Heart left ventricle (tissue), 16 donors: ENCODE data around the gene BCL6. TPM values are rescaled to one million over a fixed set of nuclear protein-coding genes. Genes with fewer than 3 reads are reported as not detected.

ENCODE experiments used
- ATAC-seq, 4 donors: fragments of 200-7000 bp; cut with Tn5 transposase; one replicate each; pipeline ENCODE4 v1.9.1; 2020 to 2022; ENCODE audit warnings: moderate library complexity in 4 of 4, mild to moderate bottlenecking in 3 of 4, moderate number of reproducible peaks in 1 of 4
- DNase-seq, 5 donors: peaks; one replicate each; pipeline ENCODE4 v3.0.0-alpha.2; 2020
- H3K27ac ChIP-seq, 12 donors: fragments of 200-600 bp; sonication (generic) in 4 of 12; one replicate each; pipeline versions ENCODE4 v1.5.0 to v1.8.0; 2016 to 2022; ENCODE audit warnings: mild to moderate bottlenecking in 2 of 12
- H3K27me3 ChIP-seq, 9 donors: fragments of 200-600 bp; sonication (generic) in 2 of 9; one replicate each; pipeline versions ENCODE4 v1.5.1 to v1.8.0; 2016 to 2022; ENCODE audit warnings: mild to moderate bottlenecking in 3 of 9
- H3K36me3 ChIP-seq, 9 donors: fragments of 200-600 bp; sonication (generic) in 2 of 9; one replicate each; pipeline versions ENCODE4 v1.5.0 to v1.8.0; 2018 to 2022; ENCODE audit warnings: mild to moderate bottlenecking in 2 of 9
- H3K4me1 ChIP-seq, 12 donors: fragments of 200-600 bp; sonication (generic) in 4 of 12; one replicate each; pipeline versions ENCODE4 v1.5.0 to v1.8.0; 2016 to 2022; ENCODE audit warnings: mild to moderate bottlenecking in 3 of 12
- H3K4me3 ChIP-seq, 12 donors: fragments of 200-600 bp; sonication (generic) in 4 of 12; one replicate each; pipeline versions ENCODE4 v1.5.0 to v1.8.0; 2017 to 2022; ENCODE audit warnings: mild to moderate bottlenecking in 9 of 12, moderate library complexity in 4 of 12
- H3K9me3 ChIP-seq, 12 donors: fragments of 200-600 bp; sonication (generic) in 4 of 12; one replicate each; pipeline versions ENCODE4 v1.5.0 to v1.8.0; 2016 to 2022; ENCODE audit warnings: mild to moderate bottlenecking in 1 of 12
- POLR2A ChIP-seq, 2 donors: fragments of 450-650 bp; IDR thresholded peaks; one replicate each; pipeline ENCODE4 v1.6.1; 2017; ENCODE audit warnings: antibody characterized with exemption in 2 of 2, mild to moderate bottlenecking in 2 of 2, moderate library complexity in 2 of 2
- WGBS, 4 donors: extraction: QIAGEN DNeasy Blood & Tissue Kit in 2 of 4; methylation state at CpG; one replicate each; pipeline versions ENCODE4 v1.1.5 to v1.1.7; 2013 to 2018; 5-methylcytosine and 5-hydroxymethylcytosine counted together
- intact Hi-C, 10 donors: fragments of 100-400 bp; cut with DNase I; formaldehyde crosslinking; loops; one replicate each; pipeline versions ENCODE4 v1.11.1 to v1.14.2; 2022
- polyA plus RNA-seq, 2 donors: library from polyadenylated mRNA; stranded (reverse); fragments of 200-250 nt; gene quantifications; one replicate each; pipeline ENCODE4 v1.2.3, GENCODE V29; 2013
- total RNA-seq, 9 donors: library from RNA; depleted of rRNA in 2 of 9; stranded (reverse); fragments of >200 nt in 2 of 9; fragmentation: NEBNext Ultra II Directional in 3 of 9; extraction: Animal tissue kit (Norgen Biotek cat#: 25700) in 3 of 9; gene quantifications; one replicate each; pipeline versions ENCODE4 v1.1.0 to v1.2.4, GENCODE V29; 2016 to 2023
- TF ChIP-seq, protein P1 (sequence below), 12 donors: fragments of 200-600 bp; sonication (generic) in 4 of 12; IDR thresholded peaks; one replicate each; pipeline versions ENCODE4 v1.5.0 to v1.8.0; 2018 to 2022; ENCODE audit warnings: antibody characterized with exemption in 12 of 12, mild to moderate bottlenecking in 5 of 12
- donor health status: ischemic (EF 13 %, LVEDD 7.1; RV severe dilation, severe dysfunction).
- donor health status: healthy with polysubstance abuse.
- donor health status: DM: no; HTN: yes; CAD: no.
- donor health status: DM: no; HTN: no; CAD: no.
- donor health status: ischemic (EF 25% LVEDD 6.9; RV normal size, moderate dysfunction).
- donor health status: ischemic (EF 25% LVEDD 5.7; RV mildly dilated, moderate dysfunction).
- donor health status: healthy.
- donor health status: DM: yes; HTN: yes; CAD: no.
- donor health status: ischemic (EF 35%, LVEDD 5.7; RV mildly dilated, moderate dysfunction).
- donor health status: nonischemic (EF 11% LVEDD 7.7; RV severe dilation, severe dysfunction).
- donor health status: DM: yes; HTN: yes; CAD: no.
- donor health status: PGD.
- donor health status: ischemic (EF 29% LVEDD 5.4; RV normal size, mild dysfunction).
- donor health status: nonischemic (EF 23%, LVEDD 6.1; RV moderate dilation, normal function).

Gene BCL6
- total and polyA plus RNA-seq, 11 donors = 29.3 to 109 (median 45.7) TPM

- peak overlapping the region; percentile 20 to 99 (median 88) for H3K27ac ChIP-seq
- TF ChIP-seq, protein P1, sequence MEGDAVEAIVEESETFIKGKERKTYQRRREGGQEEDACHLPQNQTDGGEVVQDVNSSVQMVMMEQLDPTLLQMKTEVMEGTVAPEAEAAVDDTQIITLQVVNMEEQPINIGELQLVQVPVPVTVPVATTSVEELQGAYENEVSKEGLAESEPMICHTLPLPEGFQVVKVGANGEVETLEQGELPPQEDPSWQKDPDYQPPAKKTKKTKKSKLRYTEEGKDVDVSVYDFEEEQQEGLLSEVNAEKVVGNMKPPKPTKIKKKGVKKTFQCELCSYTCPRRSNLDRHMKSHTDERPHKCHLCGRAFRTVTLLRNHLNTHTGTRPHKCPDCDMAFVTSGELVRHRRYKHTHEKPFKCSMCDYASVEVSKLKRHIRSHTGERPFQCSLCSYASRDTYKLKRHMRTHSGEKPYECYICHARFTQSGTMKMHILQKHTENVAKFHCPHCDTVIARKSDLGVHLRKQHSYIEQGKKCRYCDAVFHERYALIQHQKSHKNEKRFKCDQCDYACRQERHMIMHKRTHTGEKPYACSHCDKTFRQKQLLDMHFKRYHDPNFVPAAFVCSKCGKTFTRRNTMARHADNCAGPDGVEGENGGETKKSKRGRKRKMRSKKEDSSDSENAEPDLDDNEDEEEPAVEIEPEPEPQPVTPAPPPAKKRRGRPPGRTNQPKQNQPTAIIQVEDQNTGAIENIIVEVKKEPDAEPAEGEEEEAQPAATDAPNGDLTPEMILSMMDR (IDR thresholded peaks at IDR 0.05) = no peak
- peak in 1 of 2 donors; percentile 23 for TF ChIP-seq POLR2A (IDR thresholded peaks at IDR 0.05)
- peaks cover 0 to 29% (median 6%) of the 10 kb centered on the region in 12 donors for H3K4me1 ChIP-seq
- ATAC-seq = peak in 3 of 4 donors; percentile 22 to 42 (median 33)
- H3K36me3 ChIP-seq = no peaks in the 10 kb centered on the region
- 21 to 43% (median 30%) methylated on average over 14 of the region's 14 CpGs for WGBS, 4 donors
- no peaks in the 10 kb centered on the region for H3K9me3 ChIP-seq
- peak in 3 of 5 donors; percentile 33 to 51 (median 42) for DNase-seq
- H3K27me3 ChIP-seq = no peaks in the 10 kb centered on the region
- intact Hi-C loops = loop anchor here in 3 of 10 donors (10.0 kb wide), 2 partner anchors 195 to 295 kb away; no protein-coding TSS in a partner anchor
- peak overlapping the region in 9 of 12 donors; percentile 16 to 49 (median 36) for H3K4me3 ChIP-seq
Measured at GRCh38 chr3:187750006-187750512, 4.8 kb upstream of the BCL6 start.

- no peaks in the 10 kb centered on the region for H3K36me3 ChIP-seq
- peak overlapping the region; percentile 94 to 100 (median 98) for H3K27ac ChIP-seq
- DNase-seq (peak; percentile 88 to 94 (median 90)), ATAC-seq (peak; percentile 23 to 56 (median 37))
- H3K27me3 ChIP-seq = no peaks in the 10 kb centered on the region
- WGBS, 4 donors = 2 to 10% (median 6%) methylated on average over 2 of the region's 2 CpGs
- peaks cover 0 to 29% (median 6%) of the 10 kb centered on the region in 12 donors for H3K4me1 ChIP-seq
- intact Hi-C loops = loop anchor here (5.0 to 10.0 kb wide), 18 partner anchors 199 to 1027 kb away; partner anchors contain the start of gene LPP (in 4 of the 10)
- TF ChIP-seq, protein P1 (IDR thresholded peaks at IDR 0.05) = peak; percentile 86 to 97 (median 92)
- no peak for TF ChIP-seq POLR2A (IDR thresholded peaks at IDR 0.05)
- H3K4me3 ChIP-seq = peak overlapping the region in 3 of 12 donors; percentile 71 to 80 (median 76)
- H3K9me3 ChIP-seq = no peaks in the 10 kb centered on the region
Measured at GRCh38 chr3:187748050-187748481, 2.8 kb upstream of the BCL6 start.

DNA sequence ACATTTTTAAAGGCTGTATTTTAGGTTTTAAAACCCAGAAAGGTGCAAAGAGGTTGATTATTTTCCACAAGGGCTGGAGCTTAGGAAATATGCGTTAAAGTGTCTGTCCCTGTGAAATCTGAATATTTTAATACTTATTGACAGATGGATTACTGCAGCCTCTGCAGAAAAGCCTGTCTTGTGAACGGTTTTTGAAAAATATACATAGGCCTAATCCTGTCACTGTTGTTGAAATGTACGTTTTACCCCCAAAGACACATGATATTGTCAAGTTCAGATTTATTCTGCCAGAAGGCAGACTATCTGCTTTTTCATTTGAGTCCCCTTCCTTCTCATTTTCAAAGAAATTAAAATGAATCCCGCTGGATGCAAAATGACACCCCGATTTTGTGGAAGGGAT lies 2.2 kb upstream of the BCL6 start:
- Histone ChIP-seq H3K9me3 (no peaks in the 10 kb centered on the region), H3K4me1 (peaks cover 0 to 34% (median 6%) of the 10 kb centered on the region in 12 donors), H3K36me3 (no peaks in the 10 kb centered on the region), H3K4me3 (peak overlapping the region in 10 of 12 donors; percentile 61 to 89 (median 78)), H3K27me3 (no peaks in the 10 kb centered on the region), H3K27ac (peak overlapping the region; percentile 94 to 100 (median 98))
- WGBS, 4 donors = 37 to 43% (median 39%) methylated on average over 5 of the region's 5 CpGs
- DNase-seq = no peak
- intact Hi-C loops = loop anchor here (2.0 to 10.0 kb wide), 20 partner anchors 200 to 1027 kb away; partner anchors contain the start of gene LPP (in 4 of the 10)
- TF ChIP-seq POLR2A (IDR thresholded peaks at IDR 0.05) = no peak
- TF ChIP-seq, protein P1 (IDR thresholded peaks at IDR 0.05) = no peak
- ATAC-seq = no peak
